GM18861 (cell line): Measurements from ENCODE around the gene MOXD1.

Experiments used
- ATAC-seq: cut with Tn5 transposase; IDR thresholded peaks from one replicate; pipeline ENCODE4 v1.9.1; 2021; ENCODE audit not compliant: unreplicated experiment

The MOXD1 gene

GRCh38 chr6:132400883-132401617 is at the start of gene MOXD1:
Gene MOXD1 (minus strand): TSS chr6:132401475. CDS start chr6:132401426, 49 bp downstream.
- no peak for ATAC-seq

GRCh38 chr6:132446855-132447241 is 45.6 kb upstream of the MOXD1 start:
- no peak for ATAC-seq

GRCh38 chr6:132446141-132446854 is 45.0 kb upstream of the MOXD1 start:
- no peak for ATAC-seq

- no peak for ATAC-seq
Measured at GRCh38 chr6:132445201-132445951, 44.1 kb upstream of the MOXD1 start.

GRCh38 chr6:132443206-132443605 is 41.9 kb upstream of the MOXD1 start:
- ATAC-seq: no peak

- ATAC-seq: no peak
Measured at GRCh38 chr6:132430110-132430509, 28.8 kb upstream of the MOXD1 start.

- no peak for ATAC-seq
Measured at GRCh38 chr6:132425176-132425575, 23.9 kb upstream of the MOXD1 start.

GRCh38 chr6:132423839-132424238 is 22.6 kb upstream of the MOXD1 start:
- ATAC-seq: no peak

GRCh38 chr6:132418235-132418965 is 17.1 kb upstream of the MOXD1 start:
- no peak for ATAC-seq

- ATAC-seq: no peak
Measured at GRCh38 chr6:132414761-132415160, 13.5 kb upstream of the MOXD1 start.

- ATAC-seq: no peak
Measured at GRCh38 chr6:132414322-132414721, 13.0 kb upstream of the MOXD1 start.

- ATAC-seq: no peak
Measured at GRCh38 chr6:132413499-132413802, 12.2 kb upstream of the MOXD1 start.

GRCh38 chr6:132412656-132413498 is 11.6 kb upstream of the MOXD1 start:
- no peak for ATAC-seq

GRCh38 chr6:132411296-132411695 is 10.0 kb upstream of the MOXD1 start:
- no peak for ATAC-seq

- ATAC-seq: no peak
Measured at GRCh38 chr6:132410830-132411229, 9.6 kb upstream of the MOXD1 start.

GRCh38 chr6:132405143-132405915 is 4.1 kb upstream of the MOXD1 start:
- peak; percentile 81 for ATAC-seq

GRCh38 chr6:132404736-132405135 is 3.5 kb upstream of the MOXD1 start:
- peak; percentile 14 for ATAC-seq

- ATAC-seq: no peak
Measured at GRCh38 chr6:132404330-132404729, 3.1 kb upstream of the MOXD1 start.

- ATAC-seq: no peak
Measured at GRCh38 chr6:132401618-132402285, 477 bp upstream of the MOXD1 start.
